K562 (cell line): ENCODE measurements around the gene SIGLEC5. TPM values are rescaled to one million over a fixed set of nuclear protein-coding genes. Genes with fewer than 3 reads are reported as not detected.

Experiments used
- ADNP ChIP-seq: fragments of 200-800 bp; sonication (Bioruptor generic); IDR thresholded peaks from 2 replicates; pipeline ENCODE4 v1.6.1; 2016; ENCODE audit warnings: missing genetic modification characterization, missing compliant biosample characterization
- COPS2 ChIP-seq: fragments of 450-650 bp; conservative IDR thresholded peaks from 2 replicates; pipeline ENCODE4 v1.6.1; 2016; ENCODE audit warnings: mild to moderate bottlenecking, moderate library complexity
- DMBX1 ChIP-seq: fragments of 250-450 bp; sonication (Bioruptor Pico); IDR thresholded peaks from 2 replicates; pipeline ENCODE4 v1.8.0; 2022; ENCODE audit warnings: inconsistent platforms, mild to moderate bottlenecking, moderate library complexity, borderline replicate concordance
- FOXJ3 ChIP-seq: sonication (generic); formaldehyde crosslinking; IDR thresholded peaks from 2 replicates; pipeline ENCODE4 v1.4.0; 2020; ENCODE audit warnings: mild to moderate bottlenecking, missing genetic modification reagents
- HINFP ChIP-seq: fragments of 450-650 bp; conservative IDR thresholded peaks from 2 replicates; pipeline ENCODE4 v1.6.1; 2016; ENCODE audit warnings: missing genetic modification characterization, low read depth, mild to moderate bottlenecking, control low read depth, missing compliant biosample characterization
- HNRNPUL1 ChIP-seq: fragments of 200-400 bp; formaldehyde crosslinking; IDR thresholded peaks from 2 replicates; pipeline ENCODE4 v1.6.1; 2017; ENCODE audit warnings: low read length
- KDM1A ChIP-seq, 2 experiments: fragments of 450-650 bp; IDR thresholded peaks; 2 replicates each; pipeline ENCODE4 v1.6.1; 2016; ENCODE audit warnings: mild to moderate bottlenecking in 2 of 2
- MED1 ChIP-seq: sonication (generic); formaldehyde crosslinking; IDR thresholded peaks from 2 replicates; pipeline ENCODE4 v1.8.1; 2023; ENCODE audit warnings: missing genetic modification reagents, borderline replicate concordance
- MEIS2 ChIP-seq: fragments of 450-650 bp; IDR thresholded peaks from 2 replicates; pipeline ENCODE4 v1.6.1; 2014; ENCODE audit warnings: mild to moderate bottlenecking; ENCODE audit not compliant: partially characterized antibody
- MLX ChIP-seq, 2 experiments: fragments of 450-650 bp in 1 of 2; sonication (generic) in 1 of 2; formaldehyde crosslinking; conservative IDR thresholded peaks; 2 replicates each; pipeline versions ENCODE4 v1.4.0 to v1.8.1; 2020 to 2022; ENCODE audit warnings: mild to moderate bottlenecking in 1 of 2, missing genetic modification reagents in 1 of 2
- NFIX ChIP-seq: fragments of 250-450 bp; sonication (Bioruptor Pico); IDR thresholded peaks from 2 replicates; pipeline ENCODE4 v1.4.0; 2020; ENCODE audit warnings: low read depth, mild to moderate bottlenecking, moderate library complexity
- NR3C1 ChIP-seq: sonication (generic); formaldehyde crosslinking; IDR thresholded peaks from 2 replicates; pipeline ENCODE4 v1.8.1; 2022; ENCODE audit warnings: missing genetic modification reagents
- PHTF2 ChIP-seq: fragments of 250-450 bp; sonication (Bioruptor Pico); IDR thresholded peaks from 2 replicates; pipeline ENCODE4 v1.5.0; 2021; ENCODE audit warnings: mild to moderate bottlenecking
- PRMT5 ChIP-seq: sonication (generic); formaldehyde crosslinking; IDR thresholded peaks from 2 replicates; pipeline ENCODE4 v1.5.0; 2020; ENCODE audit warnings: missing genetic modification reagents
- RBM14 ChIP-seq: fragments of 200-400 bp; formaldehyde crosslinking; IDR thresholded peaks from 2 replicates; pipeline ENCODE4 v1.6.1; 2018; ENCODE audit warnings: low read depth, mild to moderate bottlenecking, low read length, moderate library complexity, borderline replicate concordance; ENCODE audit not compliant: insufficient read depth
- RFX7 ChIP-seq: fragments of 250-450 bp; sonication (Bioruptor Pico); IDR thresholded peaks from 2 replicates; pipeline ENCODE4 v1.5.1; 2021; ENCODE audit warnings: mild to moderate bottlenecking
- SMARCB1 ChIP-seq: IDR thresholded peaks from 2 replicates; pipeline ENCODE4 v1.6.1; 2011; ENCODE audit warnings: improper control_type of control experiment, low read depth; ENCODE audit not compliant: insufficient read length
- STAT5B ChIP-seq: fragments of 250-450 bp; sonication (Bioruptor Pico); IDR thresholded peaks from 2 replicates; pipeline ENCODE4 v1.8.0; 2021; ENCODE audit warnings: mild to moderate bottlenecking, inconsistent platforms
- TCF7 ChIP-seq: sonication (generic); IDR thresholded peaks from 2 replicates; pipeline ENCODE4 v1.6.1; 2016; ENCODE audit warnings: antibody characterized with exemption, borderline replicate concordance
- VEZF1 ChIP-seq: fragments of 200-800 bp; sonication (Bioruptor generic); IDR thresholded peaks from 2 replicates; pipeline ENCODE4 v1.6.1; 2017; ENCODE audit warnings: missing genetic modification characterization, missing compliant biosample characterization
- ZKSCAN8 ChIP-seq: fragments of 200-800 bp; sonication (Bioruptor generic); IDR thresholded peaks from 2 replicates; pipeline ENCODE4 v1.6.1; 2016; ENCODE audit warnings: missing genetic modification characterization, missing compliant biosample characterization
- ZMIZ1 ChIP-seq, 2 experiments: fragments of 150-350 bp in 1 of 2; IDR thresholded peaks; 2 replicates each; pipeline ENCODE4 v1.6.1; 2012 to 2016; ENCODE audit warnings: low read depth in 2 of 2, low read length in 2 of 2, mild to moderate bottlenecking in 1 of 2, moderate library complexity in 1 of 2
- ZNF253 ChIP-seq: fragments of 250-450 bp; sonication (Bioruptor Pico); conservative IDR thresholded peaks from 2 replicates; pipeline ENCODE4 v1.6.1; 2021; ENCODE audit warnings: mild to moderate bottlenecking
- polyA plus RNA-seq, 8 experiments: library from polyadenylated mRNA; depleted of rRNA in 4 of 8; stranded (reverse) in 5 of 8; unstranded in 3 of 8; fragments of >200 nt; fragmentation: Nextera tagmentation in 2 of 8; fragmentation: Illumina TruSeq in 1 of 8; extraction: Ambion mirVana in 2 of 8; extraction: Trizol in 1 of 8; gene quantifications; 2 replicates each; pipeline versions ENCODE4 v1.2.1 to v1.2.3, GENCODE V29; 2011 to 2014; ENCODE audit warnings: inconsistent platforms in 1 of 8, missing spikeins in 1 of 8
- total RNA-seq, 7 experiments: library from RNA; depleted of rRNA in 6 of 7; stranded (reverse); fragments of >200 nt in 6 of 7; fragmentation: Illumina TruSeq in 2 of 7; extraction: Trizol in 2 of 7; gene quantifications; 2 replicates each; pipeline versions ENCODE4 v1.2.1 to v1.2.3, GENCODE V29; 2011 to 2021; ENCODE audit warnings: low replicate concordance in 1 of 7

Gene SIGLEC5
- total and polyA plus RNA-seq, 9 of the 15 experiments (the other 6 are each of a cell fraction or from before 2014, with no cell fraction given) = 0.14 TPM; not detected in 8

GRCh38 chr19:51570962-51571575 lies 59.1 kb downstream of the SIGLEC5 start, which contains the start of gene ZNF175 (continued):
- TF ChIP-seq ZNF253 (no peak), ZKSCAN8 (CRISPR knock-in tag) (no peak), VEZF1 (CRISPR knock-in tag) (peak; percentile 19; the same call in 1 of the 2 replicates), MLX (CRISPR knock-in tag; conservative IDR thresholded peaks at IDR 0.05) (no peak), FOXJ3 (CRISPR knock-in tag) (no peak), COPS2 (no peak), ADNP (no peak), TCF7 (no peak), PRMT5 (CRISPR knock-in tag) (no peak), PHTF2 (CRISPR knock-in tag) (no peak), NR3C1 (CRISPR knock-in tag) (no peak), STAT5B (no peak), HNRNPUL1 (no peak), SMARCB1 (no peak), MED1 (CRISPR knock-in tag) (no peak), RFX7 (no peak), ZMIZ1 (IDR thresholded peaks at IDR 0.05; ENCODE audit: low read depth in 2 of 2, low read length in 2 of 2) (no peak), DMBX1 (CRISPR knock-in tag) (peak; percentile 40; the same call in 1 of the 2 replicates), KDM1A (IDR thresholded peaks at IDR 0.05) (no peak), MEIS2 (peak; percentile 60), RBM14 (no peak), HINFP (peak; percentile 67), NFIX (no peak)
